SK-N-SH treated with all-trans-retinoic acid at 6 μM for 48 hours (cell line): ENCODE results near the gene SPINK4.

Experiments used
- ATAC-seq: fragments of 200-7000 bp; cut with Tn5 transposase; 3 replicates; pipeline ENCODE4 v1.9.1; 2020; ENCODE audit warnings: mild to moderate bottlenecking, moderate library complexity
- BACH2 ChIP-seq: fragments of 250-450 bp; sonication (Bioruptor Pico); IDR thresholded peaks from 2 replicates; pipeline ENCODE4 v1.9.0; 2021; ENCODE audit warnings: mild to moderate bottlenecking, borderline replicate concordance
- CSDC2 ChIP-seq: fragments of 250-450 bp; sonication (Bioruptor Pico); IDR thresholded peaks from 2 replicates; pipeline ENCODE4 v1.5.0; 2020; ENCODE audit warnings: mild to moderate bottlenecking, moderate library complexity
- ESRRG ChIP-seq: fragments of 250-450 bp; sonication (Bioruptor Pico); IDR thresholded peaks from 2 replicates; pipeline ENCODE4 v1.6.1; 2021; ENCODE audit warnings: mild to moderate bottlenecking
- GLIS3 ChIP-seq: fragments of 250-450 bp; sonication (Bioruptor Pico); IDR thresholded peaks from 2 replicates; pipeline ENCODE4 v1.5.0; 2020; ENCODE audit warnings: mild to moderate bottlenecking, moderate library complexity
- ISL1 ChIP-seq: fragments of 250-450 bp; sonication (Bioruptor Pico); IDR thresholded peaks from 2 replicates; pipeline ENCODE4 v2.1.2; 2022; ENCODE audit warnings: mild to moderate bottlenecking, moderate library complexity
- OSR1 ChIP-seq: fragments of 250-450 bp; sonication (Bioruptor Pico); IDR thresholded peaks from 2 replicates; pipeline ENCODE4 v1.8.0; 2022; ENCODE audit warnings: moderate library complexity, mild to moderate bottlenecking, inconsistent platforms
- PATZ1 ChIP-seq: fragments of 250-450 bp; sonication (Bioruptor Pico); IDR thresholded peaks from 2 replicates; pipeline ENCODE4 v1.8.0; 2020; ENCODE audit warnings: mild to moderate bottlenecking, moderate library complexity, borderline replicate concordance
- PPARA ChIP-seq: fragments of 250-450 bp; sonication (Bioruptor Pico); IDR thresholded peaks from 2 replicates; pipeline ENCODE4 v1.5.0; 2020; ENCODE audit warnings: mild to moderate bottlenecking, borderline replicate concordance
- RARB ChIP-seq: fragments of 250-450 bp; sonication (Bioruptor Pico); IDR thresholded peaks from 2 replicates; pipeline ENCODE4 v1.8.0; 2021; ENCODE audit warnings: mild to moderate bottlenecking, moderate library complexity
- TCF4 ChIP-seq: fragments of 250-450 bp; sonication (Bioruptor Pico); IDR thresholded peaks from 2 replicates; pipeline ENCODE4 v1.8.0; 2021; ENCODE audit warnings: mild to moderate bottlenecking, moderate library complexity, borderline replicate concordance
- TOX ChIP-seq: fragments of 250-450 bp; sonication (Bioruptor Pico); IDR thresholded peaks from 2 replicates; pipeline ENCODE4 v1.8.0; 2021; ENCODE audit warnings: mild to moderate bottlenecking, moderate library complexity, borderline replicate concordance
- TSHZ2 ChIP-seq: fragments of 250-450 bp; sonication (Bioruptor Pico); IDR thresholded peaks from 2 replicates; pipeline ENCODE4 v1.5.0; 2020; ENCODE audit warnings: mild to moderate bottlenecking, moderate library complexity
- ZC3H10 ChIP-seq: fragments of 250-450 bp; sonication (Bioruptor Pico); IDR thresholded peaks from 2 replicates; pipeline ENCODE4 v1.5.1; 2021; ENCODE audit warnings: mild to moderate bottlenecking, moderate library complexity
- ZFP30 ChIP-seq: fragments of 450-650 bp; formaldehyde crosslinking; IDR thresholded peaks from 2 replicates; pipeline ENCODE4 v1.5.0; 2022; ENCODE audit warnings: mild to moderate bottlenecking, moderate library complexity
- ZNF565 ChIP-seq: fragments of 450-650 bp; formaldehyde crosslinking; conservative IDR thresholded peaks from 2 replicates; pipeline ENCODE4 v1.5.0; 2020; ENCODE audit warnings: low read depth, mild to moderate bottlenecking, moderate library complexity
- ZNF8 ChIP-seq: fragments of 450-650 bp; formaldehyde crosslinking; IDR thresholded peaks from 2 replicates; pipeline ENCODE4 v1.5.0; 2020; ENCODE audit warnings: mild to moderate bottlenecking, moderate library complexity
- TF ChIP-seq, protein P1 (sequence below): fragments of 250-450 bp; sonication (Bioruptor Pico); IDR thresholded peaks from 2 replicates; pipeline ENCODE4 v1.8.0; 2021; ENCODE audit warnings: low read depth, mild to moderate bottlenecking, moderate library complexity, borderline replicate concordance
- TF ChIP-seq, protein P2 (sequence below): fragments of 250-450 bp; sonication (Bioruptor Pico); IDR thresholded peaks from 2 replicates; pipeline ENCODE4 v1.5.1; 2021; ENCODE audit warnings: mild to moderate bottlenecking, moderate library complexity

The SPINK4 gene

GRCh38 chr9:33287087-33287490, 47.1 kb downstream of the SPINK4 start:
- TF ChIP-seq ESRRG (CRISPR knock-in tag) = no peak
- ATAC-seq = peak; percentile 18; the same call in 2 of the 3 replicates

GRCh38 chr9:33288235-33288634, 48.3 kb downstream of the SPINK4 start:
- ATAC-seq = no peak

GRCh38 chr9:33288828-33289483, 49.0 kb downstream of the SPINK4 start:
- no peak for ATAC-seq
- TF ChIP-seq ZNF8 (CRISPR knock-in tag) = no peak
- TF ChIP-seq GLIS3 = no peak
- no peak for TF ChIP-seq PPARA (CRISPR knock-in tag)
- TF ChIP-seq OSR1 (CRISPR knock-in tag) = no peak
- TF ChIP-seq, protein P1, sequence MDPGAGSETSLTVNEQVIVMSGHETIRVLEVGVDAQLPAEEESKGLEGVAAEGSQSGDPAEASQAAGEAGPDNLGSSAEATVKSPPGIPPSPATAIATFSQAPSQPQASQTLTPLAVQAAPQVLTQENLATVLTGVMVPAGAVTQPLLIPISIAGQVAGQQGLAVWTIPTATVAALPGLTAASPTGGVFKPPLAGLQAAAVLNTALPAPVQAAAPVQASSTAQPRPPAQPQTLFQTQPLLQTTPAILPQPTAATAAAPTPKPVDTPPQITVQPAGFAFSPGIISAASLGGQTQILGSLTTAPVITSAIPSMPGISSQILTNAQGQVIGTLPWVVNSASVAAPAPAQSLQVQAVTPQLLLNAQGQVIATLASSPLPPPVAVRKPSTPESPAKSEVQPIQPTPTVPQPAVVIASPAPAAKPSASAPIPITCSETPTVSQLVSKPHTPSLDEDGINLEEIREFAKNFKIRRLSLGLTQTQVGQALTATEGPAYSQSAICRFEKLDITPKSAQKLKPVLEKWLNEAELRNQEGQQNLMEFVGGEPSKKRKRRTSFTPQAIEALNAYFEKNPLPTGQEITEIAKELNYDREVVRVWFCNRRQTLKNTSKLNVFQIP (CRISPR knock-in tag) = no peak
- no peak for TF ChIP-seq TCF4 (CRISPR knock-in tag)
- no peak for TF ChIP-seq ISL1 (CRISPR knock-in tag)
- no peak for TF ChIP-seq TSHZ2 (CRISPR knock-in tag)
- no peak for TF ChIP-seq RARB (CRISPR knock-in tag)
- no peak for TF ChIP-seq TOX (CRISPR knock-in tag)
- no peak for TF ChIP-seq ESRRG (CRISPR knock-in tag)

More at GRCh38 chr9:33288235-33288634, 48.3 kb downstream of the SPINK4 start:
- no peak for TF ChIP-seq CSDC2
- TF ChIP-seq TSHZ2 (CRISPR knock-in tag) = no peak
- TF ChIP-seq ZNF565 (CRISPR knock-in tag) = no peak
- no peak for TF ChIP-seq PATZ1
- no peak for TF ChIP-seq GLIS3
- TF ChIP-seq ZC3H10 = no peak
- no peak for TF ChIP-seq OSR1 (CRISPR knock-in tag)
- TF ChIP-seq, protein P1 (CRISPR knock-in tag) = no peak
- TF ChIP-seq ZFP30 (CRISPR knock-in tag) = no peak
- TF ChIP-seq BACH2 (CRISPR knock-in tag) = no peak
- TF ChIP-seq, protein P2, sequence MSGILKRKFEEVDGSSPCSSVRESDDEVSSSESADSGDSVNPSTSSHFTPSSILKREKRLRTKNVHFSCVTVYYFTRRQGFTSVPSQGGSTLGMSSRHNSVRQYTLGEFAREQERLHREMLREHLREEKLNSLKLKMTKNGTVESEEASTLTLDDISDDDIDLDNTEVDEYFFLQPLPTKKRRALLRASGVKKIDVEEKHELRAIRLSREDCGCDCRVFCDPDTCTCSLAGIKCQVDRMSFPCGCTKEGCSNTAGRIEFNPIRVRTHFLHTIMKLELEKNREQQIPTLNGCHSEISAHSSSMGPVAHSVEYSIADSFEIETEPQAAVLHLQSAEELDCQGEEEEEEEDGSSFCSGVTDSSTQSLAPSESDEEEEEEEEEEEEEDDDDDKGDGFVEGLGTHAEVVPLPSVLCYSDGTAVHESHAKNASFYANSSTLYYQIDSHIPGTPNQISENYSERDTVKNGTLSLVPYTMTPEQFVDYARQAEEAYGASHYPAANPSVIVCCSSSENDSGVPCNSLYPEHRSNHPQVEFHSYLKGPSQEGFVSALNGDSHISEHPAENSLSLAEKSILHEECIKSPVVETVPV (CRISPR knock-in tag) = no peak
